Epithelial cell of proximal tubule (primary cell): ENCODE measurements around the gene PPM1L. TPM values are rescaled to one million over a fixed set of nuclear protein-coding genes. Genes with fewer than 3 reads are reported as not detected.
A peak's percentile ranks its signal among the peaks of the same experiment; 100 is the strongest.

Experiments used
- DNase-seq: peaks from one replicate; pipeline ENCODE4 v3.0.0-alpha.2; 2011; ENCODE audit warnings: low read depth
- H3K4me3 ChIP-seq: 2 replicates; pipeline ENCODE4 v1.5.1; 2011; ENCODE audit warnings: low read depth, mild to moderate bottlenecking, low read length
- CTCF ChIP-seq: conservative IDR thresholded peaks from 2 replicates; pipeline ENCODE4 v1.5.1; 2012; ENCODE audit warnings: low read depth, mild to moderate bottlenecking, low read length
- total RNA-seq: library from RNA; depleted of rRNA; stranded (reverse); fragments of >200 nt; gene quantifications from 2 replicates; pipeline ENCODE4 v1.2.3, GENCODE V29; 2015

PPM1L gene
- total RNA-seq, 1 donor from 2014 or later, result 3.2 TPM

- no peak for TF ChIP-seq CTCF
- no peak overlapping the region for H3K4me3 ChIP-seq
- DNase-seq, result no peak
These were observed 328.2 kb downstream of the PPM1L start for GRCh38 chr3:161084277-161084676.

- no peak for TF ChIP-seq CTCF
- H3K4me3 ChIP-seq, result no peak overlapping the region
- no peak for DNase-seq
These were observed 337.9 kb downstream of the PPM1L start for GRCh38 chr3:161093895-161094294.

GRCh38 chr3:161096771-161097367 is 340.8 kb downstream of the PPM1L start:
- DNase-seq, result no peak
- TF ChIP-seq CTCF, result peak; percentile 69

GRCh38 chr3:161100994-161101393 is 345.0 kb downstream of the PPM1L start:
- TF ChIP-seq CTCF, result no peak
- DNase-seq, result no peak
- H3K4me3 ChIP-seq, result no peak overlapping the region

More at GRCh38 chr3:161096771-161097367, 340.8 kb downstream of the PPM1L start:
- no peak overlapping the region for H3K4me3 ChIP-seq

- H3K4me3 ChIP-seq, result no peak overlapping the region
- no peak for TF ChIP-seq CTCF
- no peak for DNase-seq
These were observed 345.6 kb downstream of the PPM1L start for GRCh38 chr3:161101609-161102008.

- H3K4me3 ChIP-seq, result peak overlapping the region; percentile 76
- DNase-seq, result no peak
- no peak for TF ChIP-seq CTCF
These were observed 347.9 kb downstream of the PPM1L start for GRCh38 chr3:161103776-161104385.
